ENCODE data around the gene ZNF563. TPM values are rescaled to one million over a fixed set of nuclear protein-coding genes. Genes with fewer than 3 reads are reported as not detected.
"Not testable (repeated sequence)": the region's sequence is repeated elsewhere in the genome, so short reads cannot be mapped to it uniquely, and the experiment has no call there.

ZNF563 gene
- total and polyA plus RNA-seq, 7 donors: 0.84 to 7.6 (median 1.6) TPM

DNA sequence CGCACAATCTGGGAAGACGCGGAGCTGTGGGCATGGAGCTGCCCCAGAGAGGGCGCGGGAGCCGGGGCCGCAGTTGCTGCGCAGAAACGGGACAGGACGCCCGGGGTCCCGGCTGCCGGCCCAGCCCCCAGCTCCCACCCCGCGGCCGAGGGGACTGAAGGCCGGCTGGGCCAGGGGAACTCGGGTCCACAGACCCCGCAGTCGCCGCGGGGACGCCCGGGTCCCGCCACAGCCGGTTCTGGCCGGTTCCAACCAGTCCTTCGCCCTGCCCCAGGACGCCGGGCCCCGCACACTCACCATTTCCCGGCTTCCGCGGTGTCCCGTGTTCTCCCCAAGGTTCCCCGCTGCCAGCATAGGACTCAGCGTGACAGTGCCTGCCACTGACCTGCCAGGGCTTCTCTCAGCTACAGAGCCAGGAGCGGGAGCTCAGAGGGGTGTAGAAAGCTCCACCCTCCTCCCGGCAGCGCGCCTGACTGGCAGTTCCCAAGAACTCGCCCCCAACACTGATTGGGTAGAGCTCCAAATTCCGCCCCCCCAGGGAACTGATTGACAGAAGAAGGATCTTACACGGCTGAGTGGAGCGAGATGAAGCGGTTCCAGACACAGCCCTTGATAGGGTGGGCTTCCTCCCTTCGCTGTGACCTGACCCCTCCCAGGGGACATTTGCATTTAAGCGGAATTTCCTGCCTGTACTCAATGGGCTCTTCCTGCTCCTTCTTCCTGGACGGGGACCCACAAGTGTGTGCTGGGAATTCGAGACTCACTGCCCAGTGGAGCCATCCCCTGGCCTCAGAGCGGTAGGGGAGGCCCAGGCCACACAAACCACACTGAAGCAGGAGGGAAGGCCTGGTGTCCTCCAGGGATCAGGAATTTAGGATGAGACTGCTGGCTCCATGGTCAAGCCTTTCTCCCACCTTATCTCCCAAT lies 32.1 kb upstream of the ZNF563 start, which contains the start of gene ZNF442:
Gene ZNF442, minus strand, starts transcription at position 448 of the 927 bp plus-strand sequence. CDS start 2,052 bp downstream, outside the sequence.
- Histone ChIP-seq H3K27me3 (ENCODE audit: insufficient read depth in 3 of 3, low read length in 2 of 3) (no peaks in the 10 kb centered on the region), H3K27ac (peak within 1 kb of the TSS; percentile 95), H3K36me3 (ENCODE audit: insufficient read depth in 1 of 2, low read depth in 1 of 2) (no peaks in the 10 kb centered on the region), H3K4me3 (peak within 1 kb of the TSS; percentile 97), H3K9me3 (no peaks in the 10 kb centered on the region), H3K4me1 (peaks cover 11% of the 10 kb centered on the region)
- peak; percentile 96 to 98 for DNase-seq
- 0% methylated on average over 34 to 51 of the region's 51 CpGs for WGBS, 3 donors
- intact Hi-C loops (cut with DNase I): loop anchor here in 1 of 2 donors (5.0 kb wide), 2 partner anchors 33 to 37 kb away; partner anchors contain the start of genes ZNF563 and ZNF799
- TF ChIP-seq, protein P1, sequence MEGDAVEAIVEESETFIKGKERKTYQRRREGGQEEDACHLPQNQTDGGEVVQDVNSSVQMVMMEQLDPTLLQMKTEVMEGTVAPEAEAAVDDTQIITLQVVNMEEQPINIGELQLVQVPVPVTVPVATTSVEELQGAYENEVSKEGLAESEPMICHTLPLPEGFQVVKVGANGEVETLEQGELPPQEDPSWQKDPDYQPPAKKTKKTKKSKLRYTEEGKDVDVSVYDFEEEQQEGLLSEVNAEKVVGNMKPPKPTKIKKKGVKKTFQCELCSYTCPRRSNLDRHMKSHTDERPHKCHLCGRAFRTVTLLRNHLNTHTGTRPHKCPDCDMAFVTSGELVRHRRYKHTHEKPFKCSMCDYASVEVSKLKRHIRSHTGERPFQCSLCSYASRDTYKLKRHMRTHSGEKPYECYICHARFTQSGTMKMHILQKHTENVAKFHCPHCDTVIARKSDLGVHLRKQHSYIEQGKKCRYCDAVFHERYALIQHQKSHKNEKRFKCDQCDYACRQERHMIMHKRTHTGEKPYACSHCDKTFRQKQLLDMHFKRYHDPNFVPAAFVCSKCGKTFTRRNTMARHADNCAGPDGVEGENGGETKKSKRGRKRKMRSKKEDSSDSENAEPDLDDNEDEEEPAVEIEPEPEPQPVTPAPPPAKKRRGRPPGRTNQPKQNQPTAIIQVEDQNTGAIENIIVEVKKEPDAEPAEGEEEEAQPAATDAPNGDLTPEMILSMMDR (IDR thresholded peaks at IDR 0.05): peak; percentile 64
- peak; percentile 99 for ATAC-seq

DNA sequence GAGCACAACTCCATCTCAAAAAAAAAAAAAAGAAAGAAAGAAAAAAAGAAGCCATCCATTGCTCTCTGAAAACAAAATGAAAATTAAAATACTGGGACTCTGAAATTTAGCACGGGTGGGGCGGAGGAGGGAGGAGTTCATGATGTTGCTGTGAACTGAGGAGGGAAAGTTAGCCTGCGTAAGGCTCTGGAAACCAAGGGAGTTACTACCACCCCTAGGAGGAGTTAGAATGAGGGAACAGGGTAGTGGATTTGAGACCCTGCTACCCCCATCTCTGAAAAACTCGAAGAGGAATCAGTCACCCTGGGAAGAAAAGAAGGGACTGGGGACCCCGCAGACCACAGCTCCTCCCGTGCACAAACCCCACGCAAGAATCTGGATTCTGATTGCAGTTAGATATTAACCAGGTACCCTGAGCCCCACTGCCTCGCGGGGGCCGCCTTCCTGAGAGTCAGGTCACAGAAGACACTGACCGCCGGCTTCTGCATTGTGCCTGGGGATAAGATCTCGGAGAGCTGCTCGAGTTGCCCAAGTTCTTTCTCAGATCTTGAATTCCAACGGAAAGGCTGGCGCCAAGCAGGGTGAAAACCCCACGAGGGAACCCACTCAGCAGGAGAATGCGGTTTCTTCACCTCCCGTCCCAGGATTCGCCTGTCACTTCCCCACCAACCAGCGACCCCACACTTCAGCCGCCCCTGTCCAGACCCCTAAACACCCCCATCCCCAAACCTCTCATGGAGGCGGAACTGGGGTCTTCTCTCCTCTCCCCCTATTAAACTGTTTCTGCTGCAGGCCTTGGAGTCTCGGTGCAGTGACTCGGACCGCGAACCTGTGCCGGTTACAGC lies 31.2 kb upstream of the ZNF563 start:
- TF ChIP-seq, protein P1 (IDR thresholded peaks at IDR 0.05): no peak
- Histone ChIP-seq H3K27ac (peak overlapping the region; percentile 95), H3K27me3 (ENCODE audit: insufficient read depth in 3 of 3, low read length in 2 of 3) (no peaks in the 10 kb centered on the region), H3K36me3 (ENCODE audit: insufficient read depth in 1 of 2, low read depth in 1 of 2) (no peaks in the 10 kb centered on the region), H3K4me1 (peaks cover 11% of the 10 kb centered on the region), H3K9me3 (no peaks in the 10 kb centered on the region), H3K4me3 (peak overlapping the region; percentile 97)
- peak in 1 of 2 donors; percentile 54 for DNase-seq
- ATAC-seq: peak in 2 of 4 donors; percentile 14 to 15
- intact Hi-C loops (cut with DNase I): loop anchor here in 1 of 2 donors (5.0 kb wide), 2 partner anchors 32 to 38 kb away; partner anchors contain the start of genes ZNF563 and ZNF799
- WGBS, 3 donors: 6 to 7% (median 6%) methylated on average over 28 of the region's 28 CpGs

DNA sequence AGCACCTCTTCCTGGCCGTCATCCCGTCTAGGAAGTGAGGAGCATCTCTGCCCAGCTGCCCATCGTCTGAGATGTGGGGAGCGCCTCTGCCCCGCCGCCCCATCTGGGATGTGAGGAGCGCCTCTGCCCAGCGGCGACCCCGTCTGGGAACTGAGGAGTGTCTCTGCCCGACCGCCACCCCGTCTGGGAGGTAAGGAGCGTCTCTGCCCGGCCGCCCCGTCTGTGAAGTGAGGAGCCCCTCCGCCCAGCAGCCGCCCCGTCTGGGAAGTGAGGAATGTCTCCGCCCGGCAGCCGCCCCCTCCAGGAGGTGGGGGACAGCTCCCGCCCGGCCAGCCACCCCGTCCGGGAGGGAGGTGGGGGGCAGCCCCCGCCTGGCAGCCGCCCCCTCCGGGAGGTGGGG lies 28.8 kb upstream of the ZNF563 start:
- H3K27ac ChIP-seq; DNase-seq; H3K9me3 ChIP-seq; ATAC-seq; H3K4me3 ChIP-seq; intact Hi-C loops (cut with DNase I); H3K27me3 ChIP-seq (ENCODE audit: insufficient read depth in 3 of 3, low read length in 2 of 3); H3K36me3 ChIP-seq (ENCODE audit: insufficient read depth in 1 of 2, low read depth in 1 of 2): not testable (repeated sequence)
- WGBS, 3 donors: 92 to 96% (median 94%) methylated on average over 22 to 30 of the region's 30 CpGs
- H3K4me1 ChIP-seq: peaks cover 11% of the 10 kb centered on the region

DNA sequence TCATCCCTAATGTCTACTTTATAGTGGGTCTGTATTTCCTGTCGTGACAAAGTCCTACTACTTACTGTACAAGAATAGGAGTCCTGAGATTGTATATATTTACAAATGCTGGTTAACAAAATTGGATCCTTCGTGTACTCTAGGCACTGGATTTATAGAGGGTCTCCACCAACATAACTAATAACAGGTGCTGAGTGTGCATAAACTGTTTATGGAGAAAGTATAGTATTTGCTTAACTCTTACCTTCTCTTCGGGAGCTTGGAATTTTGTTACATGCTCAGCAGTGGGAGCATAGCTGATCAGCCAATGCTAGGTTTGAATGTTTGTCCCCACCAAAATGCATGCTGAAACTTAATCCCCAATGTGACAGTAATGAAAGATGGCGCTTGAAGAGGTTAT lies 19.9 kb upstream of the ZNF563 start:
- peaks cover 53% of the 10 kb centered on the region for H3K9me3 ChIP-seq
- DNase-seq (no peak), ATAC-seq (no peak)
- no peaks in the 10 kb centered on the region for H3K27me3 ChIP-seq (ENCODE audit: insufficient read depth in 3 of 3, low read length in 2 of 3)
- H3K4me1 ChIP-seq: no peaks in the 10 kb centered on the region
- H3K36me3 ChIP-seq (ENCODE audit: insufficient read depth in 1 of 2, low read depth in 1 of 2): peaks cover 17 to 30% of the 10 kb centered on the region in 2 donors
- TF ChIP-seq, protein P1 (IDR thresholded peaks at IDR 0.05): no peak
- WGBS, 3 donors: 90 to 91% (median 91%) methylated on average over 4 of the region's 4 CpGs
- no peak overlapping the region for H3K27ac ChIP-seq
- no peak overlapping the region for H3K4me3 ChIP-seq
- intact Hi-C loops (cut with DNase I): no loop called here

DNA sequence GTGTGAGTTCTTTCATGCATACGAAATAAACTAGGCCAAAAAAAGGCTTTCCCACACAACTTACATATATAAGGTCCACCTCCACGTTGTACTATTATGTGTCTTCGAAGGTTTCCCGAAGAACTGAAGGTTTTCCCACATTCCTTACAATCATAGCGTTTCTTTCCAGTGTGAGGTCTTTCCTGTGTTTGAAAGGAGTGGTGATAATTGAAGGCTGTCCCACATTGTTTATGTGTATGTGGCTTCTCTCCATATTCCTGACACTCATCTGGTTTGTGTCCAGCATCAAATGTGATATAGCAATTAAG lies 17.4 kb upstream of the ZNF563 start:
- Histone ChIP-seq H3K4me3 (no peak overlapping the region), H3K4me1 (no peaks in the 10 kb centered on the region), H3K9me3 (peaks cover 64% of the 10 kb centered on the region), H3K27me3 (ENCODE audit: insufficient read depth in 3 of 3, low read length in 2 of 3) (no peaks in the 10 kb centered on the region), H3K36me3 (ENCODE audit: insufficient read depth in 1 of 2, low read depth in 1 of 2) (peaks cover 17 to 30% of the 10 kb centered on the region in 2 donors), H3K27ac (no peak overlapping the region)
- no peak for ATAC-seq
- no peak for DNase-seq
- WGBS, 3 donors: 95 to 96% (median 96%) methylated on average over 5 of the region's 5 CpGs
- TF ChIP-seq, protein P1 (IDR thresholded peaks at IDR 0.05): no peak
- intact Hi-C loops (cut with DNase I): no loop called here

Measured in psoas muscle (tissue), 8 donors.